ENCODE results near the gene TMEM18. TPM values are rescaled to one million over a fixed set of nuclear protein-coding genes. Genes with fewer than 3 reads are reported as not detected.
A peak's percentile ranks its signal among the peaks of the same experiment; 100 is the strongest.

The TMEM18 gene
- total and polyA plus RNA-seq, 2 of the 13 experiments (the other 11 are each of a cell fraction or from before 2014, with no cell fraction given) = 45.9 to 49.4 TPM

GRCh38 chr2:676647-677055 lies 555 bp downstream of the TMEM18 start (continued):
- TF ChIP-seq ATRX (CRISPR knock-in tag; IDR thresholded peaks at IDR 0.05; ENCODE audit: borderline replicate concordance) (no peak), NFAT5 (CRISPR knock-in tag; IDR thresholded peaks at IDR 0.05) (0 out of 2 replicates have a peak, but pooled peaks have one; percentile 55), ZBTB34 (CRISPR knock-in tag; IDR thresholded peaks at IDR 0.05) (no peak), ZNF879 (CRISPR knock-in tag; IDR thresholded peaks at IDR 0.05) (no peak), ZBTB33 (CRISPR knock-in tag; IDR thresholded peaks at IDR 0.05) (no peak), JUN (CRISPR knock-in tag; IDR thresholded peaks at IDR 0.05) (no peak), ZNF24 (IDR thresholded peaks at IDR 0.05) (no peak), DBP (CRISPR knock-in tag; IDR thresholded peaks at IDR 0.05; ENCODE audit: not compliant biosample characterization) (no peak), THAP7 (CRISPR knock-in tag; IDR thresholded peaks at IDR 0.05) (no peak), SETDB1 (CRISPR knock-in tag; IDR thresholded peaks at IDR 0.05; ENCODE audit: borderline replicate concordance) (no peak), ZNF609 (CRISPR knock-in tag; IDR thresholded peaks at IDR 0.05; ENCODE audit: borderline replicate concordance) (0 out of 2 replicates have a peak, but pooled peaks have one; percentile 41)

Measured in HepG2 (cell line).